ENCODE data around the gene ARHGAP27.

Gene ARHGAP27

GRCh38 chr17:45431531-45432404 is 902 bp downstream of the ARHGAP27 start:
- peak overlapping the region; percentile 89 for H3K4me3 ChIP-seq (ENCODE audit: low read length)
- H3K36me3 ChIP-seq (ENCODE audit: control insufficient read depth, insufficient read depth, low read length), result peaks cover 9% of the 10 kb centered on the region
- H3K9ac ChIP-seq (ENCODE audit: low read length), result peak overlapping the region; percentile 77
- H3K27me3 ChIP-seq (ENCODE audit: control insufficient read depth, insufficient read depth, low read length), result peaks cover 18% of the 10 kb centered on the region
- peaks cover 3% of the 10 kb centered on the region for H3K4me1 ChIP-seq (ENCODE audit: control insufficient read depth, insufficient read depth, low read length)
- no peak overlapping the region for H3K27ac ChIP-seq (ENCODE audit: low read depth, low read length)

GRCh38 chr17:45430738-45431530 is 1.7 kb downstream of the ARHGAP27 start:
- H3K9ac ChIP-seq (ENCODE audit: low read length), result no peak overlapping the region
- peak overlapping the region; percentile 89 for H3K4me3 ChIP-seq (ENCODE audit: low read length)
- H3K27ac ChIP-seq (ENCODE audit: low read depth, low read length), result no peak overlapping the region

GRCh38 chr17:45430006-45430737 is 2.5 kb downstream of the ARHGAP27 start:
- peaks cover 3% of the 10 kb centered on the region for H3K4me1 ChIP-seq (ENCODE audit: control insufficient read depth, insufficient read depth, low read length)
- H3K9ac ChIP-seq (ENCODE audit: low read length), result no peak overlapping the region
- peaks cover 18% of the 10 kb centered on the region for H3K27me3 ChIP-seq (ENCODE audit: control insufficient read depth, insufficient read depth, low read length)
- no peak overlapping the region for H3K27ac ChIP-seq (ENCODE audit: low read depth, low read length)
- H3K36me3 ChIP-seq (ENCODE audit: control insufficient read depth, insufficient read depth, low read length), result peaks cover 3% of the 10 kb centered on the region
- peak overlapping the region; percentile 89 for H3K4me3 ChIP-seq (ENCODE audit: low read length)

More at GRCh38 chr17:45430738-45431530, 1.7 kb downstream of the ARHGAP27 start:
- Histone ChIP-seq H3K36me3 (ENCODE audit: control insufficient read depth, insufficient read depth, low read length) (peaks cover 4% of the 10 kb centered on the region), H3K27me3 (ENCODE audit: control insufficient read depth, insufficient read depth, low read length) (peaks cover 18% of the 10 kb centered on the region), H3K4me1 (ENCODE audit: control insufficient read depth, insufficient read depth, low read length) (peaks cover 3% of the 10 kb centered on the region)

GRCh38 chr17:45429339-45430005 is 3.2 kb downstream of the ARHGAP27 start:
- H3K4me3 ChIP-seq (ENCODE audit: low read length), result no peak overlapping the region
- H3K4me1 ChIP-seq (ENCODE audit: control insufficient read depth, insufficient read depth, low read length), result peaks cover 3% of the 10 kb centered on the region
- peaks cover 3% of the 10 kb centered on the region for H3K36me3 ChIP-seq (ENCODE audit: control insufficient read depth, insufficient read depth, low read length)
- H3K9ac ChIP-seq (ENCODE audit: low read length), result no peak overlapping the region
- H3K27me3 ChIP-seq (ENCODE audit: control insufficient read depth, insufficient read depth, low read length), result peaks cover 18% of the 10 kb centered on the region
- no peak overlapping the region for H3K27ac ChIP-seq (ENCODE audit: low read depth, low read length)

GRCh38 chr17:45428931-45429338 is 3.7 kb downstream of the ARHGAP27 start:
- Histone ChIP-seq H3K27me3 (ENCODE audit: control insufficient read depth, insufficient read depth, low read length) (peaks cover 18% of the 10 kb centered on the region), H3K27ac (ENCODE audit: low read depth, low read length) (no peak overlapping the region), H3K4me1 (ENCODE audit: control insufficient read depth, insufficient read depth, low read length) (peaks cover 3% of the 10 kb centered on the region), H3K4me3 (ENCODE audit: low read length) (no peak overlapping the region), H3K9ac (ENCODE audit: low read length) (no peak overlapping the region), H3K36me3 (ENCODE audit: control insufficient read depth, insufficient read depth, low read length) (peaks cover 3% of the 10 kb centered on the region)

GRCh38 chr17:45428050-45428617 is 4.5 kb downstream of the ARHGAP27 start:
- Histone ChIP-seq H3K27me3 (ENCODE audit: control insufficient read depth, insufficient read depth, low read length) (peaks cover 18% of the 10 kb centered on the region), H3K36me3 (ENCODE audit: control insufficient read depth, insufficient read depth, low read length) (peaks cover 3% of the 10 kb centered on the region), H3K27ac (ENCODE audit: low read depth, low read length) (no peak overlapping the region), H3K4me1 (ENCODE audit: control insufficient read depth, insufficient read depth, low read length) (peaks cover 3% of the 10 kb centered on the region), H3K9ac (ENCODE audit: low read length) (no peak overlapping the region), H3K4me3 (ENCODE audit: low read length) (peak overlapping the region; percentile 34)

- Histone ChIP-seq H3K36me3 (ENCODE audit: control insufficient read depth, insufficient read depth, low read length) (peaks cover 3% of the 10 kb centered on the region), H3K9ac (ENCODE audit: low read length) (no peak overlapping the region), H3K4me3 (ENCODE audit: low read length) (no peak overlapping the region), H3K27ac (ENCODE audit: low read depth, low read length) (no peak overlapping the region), H3K4me1 (ENCODE audit: control insufficient read depth, insufficient read depth, low read length) (peaks cover 3% of the 10 kb centered on the region), H3K27me3 (ENCODE audit: control insufficient read depth, insufficient read depth, low read length) (peaks cover 18% of the 10 kb centered on the region)
These were observed 5.4 kb downstream of the ARHGAP27 start for GRCh38 chr17:45427181-45427835.

- peaks cover 17% of the 10 kb centered on the region for H3K27me3 ChIP-seq (ENCODE audit: control insufficient read depth, insufficient read depth, low read length)
- no peak overlapping the region for H3K9ac ChIP-seq (ENCODE audit: low read length)
- no peak overlapping the region for H3K4me3 ChIP-seq (ENCODE audit: low read length)
- H3K4me1 ChIP-seq (ENCODE audit: control insufficient read depth, insufficient read depth, low read length), result peaks cover 3% of the 10 kb centered on the region
- H3K27ac ChIP-seq (ENCODE audit: low read depth, low read length), result no peak overlapping the region
- peaks cover 3% of the 10 kb centered on the region for H3K36me3 ChIP-seq (ENCODE audit: control insufficient read depth, insufficient read depth, low read length)
These were observed 6.1 kb downstream of the ARHGAP27 start for GRCh38 chr17:45426561-45426960.

GRCh38 chr17:45425984-45426413 is 6.7 kb downstream of the ARHGAP27 start:
- no peak overlapping the region for H3K4me3 ChIP-seq (ENCODE audit: low read length)
- H3K4me1 ChIP-seq (ENCODE audit: control insufficient read depth, insufficient read depth, low read length), result no peaks in the 10 kb centered on the region
- no peak overlapping the region for H3K27ac ChIP-seq (ENCODE audit: low read depth, low read length)
- peaks cover 3% of the 10 kb centered on the region for H3K36me3 ChIP-seq (ENCODE audit: control insufficient read depth, insufficient read depth, low read length)
- peaks cover 12% of the 10 kb centered on the region for H3K27me3 ChIP-seq (ENCODE audit: control insufficient read depth, insufficient read depth, low read length)
- H3K9ac ChIP-seq (ENCODE audit: low read length), result peak overlapping the region; percentile 4

GRCh38 chr17:45425125-45425983 is 7.3 kb downstream of the ARHGAP27 start:
- Histone ChIP-seq H3K36me3 (ENCODE audit: control insufficient read depth, insufficient read depth, low read length) (peaks cover 3% of the 10 kb centered on the region), H3K4me3 (ENCODE audit: low read length) (peak overlapping the region; percentile 61), H3K4me1 (ENCODE audit: control insufficient read depth, insufficient read depth, low read length) (no peaks in the 10 kb centered on the region), H3K27ac (ENCODE audit: low read depth, low read length) (no peak overlapping the region), H3K9ac (ENCODE audit: low read length) (no peak overlapping the region), H3K27me3 (ENCODE audit: control insufficient read depth, insufficient read depth, low read length) (peaks cover 8% of the 10 kb centered on the region)
